GM18508 (cell line): ENCODE data around the gene SASS6.

ENCODE experiments used
- ATAC-seq: cut with Tn5 transposase; IDR thresholded peaks from one replicate; pipeline ENCODE4 v1.9.1; 2021; ENCODE audit warnings: moderate number of reproducible peaks; ENCODE audit not compliant: insufficient read depth, unreplicated experiment

The SASS6 gene

DNA sequence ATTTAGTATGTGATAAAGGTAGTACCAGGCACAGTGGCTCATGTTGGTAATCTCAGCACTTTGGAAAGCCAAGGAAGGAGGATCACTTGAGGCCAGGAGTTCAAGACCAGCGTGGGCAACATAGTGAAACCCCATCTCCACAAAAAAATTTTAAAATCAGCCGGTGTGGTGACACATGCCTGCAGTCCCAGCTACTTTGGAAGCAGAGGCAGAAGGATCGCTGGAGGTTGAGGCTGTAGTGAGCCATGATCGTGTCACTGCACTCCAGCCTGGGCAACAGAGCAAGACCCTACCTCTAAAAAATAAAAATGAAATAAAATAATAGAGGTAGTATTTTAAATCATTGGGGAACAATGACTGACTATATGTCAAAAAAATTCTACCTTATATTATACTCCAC lies 17.2 kb downstream of the SASS6 start:
- ATAC-seq = no peak

GRCh38 chr1:100109554-100110066 lies 23.1 kb downstream of the SASS6 start:
- ATAC-seq = no peak

DNA sequence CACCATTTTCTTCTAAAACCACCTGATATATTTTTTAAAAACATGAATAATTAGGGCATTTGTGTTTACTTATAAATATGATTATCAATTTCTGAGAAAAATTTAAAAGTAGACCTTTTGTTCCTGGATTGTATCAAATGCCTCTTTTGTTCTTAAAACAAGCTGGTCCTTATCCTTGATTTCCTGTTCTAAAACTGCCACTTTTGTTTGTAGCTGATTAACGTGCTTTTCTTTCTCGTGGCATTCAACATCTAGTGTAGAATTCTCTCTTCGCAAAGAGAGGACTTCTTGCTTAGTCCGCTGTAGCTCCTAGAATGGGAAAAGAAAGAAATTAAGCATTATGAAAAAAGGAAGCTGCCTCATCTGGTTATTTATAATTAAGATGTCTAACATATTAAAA lies 25.0 kb downstream of the SASS6 start:
- ATAC-seq = no peak

- ATAC-seq = no peak
Observed at GRCh38 chr1:100101564-100101963, 31.2 kb downstream of the SASS6 start.

DNA sequence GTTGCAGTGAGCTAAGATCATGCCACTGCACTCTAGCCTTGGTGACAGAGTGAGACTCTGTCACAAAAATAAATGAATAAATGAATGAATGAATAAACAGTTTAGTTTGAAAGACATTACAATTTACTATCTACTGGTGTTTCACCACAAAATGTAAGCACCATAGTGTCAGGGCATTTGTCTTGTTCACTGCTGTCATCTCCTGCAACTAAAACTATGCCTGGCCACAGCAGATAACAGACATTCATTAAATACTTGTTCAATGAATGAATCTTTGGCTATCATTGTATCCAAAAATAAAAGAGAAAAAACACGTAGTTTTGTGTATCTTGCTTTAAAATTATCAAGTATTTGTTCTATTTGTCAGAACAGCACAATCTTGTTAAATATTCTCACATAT lies 32.5 kb downstream of the SASS6 start:
- ATAC-seq = no peak

DNA sequence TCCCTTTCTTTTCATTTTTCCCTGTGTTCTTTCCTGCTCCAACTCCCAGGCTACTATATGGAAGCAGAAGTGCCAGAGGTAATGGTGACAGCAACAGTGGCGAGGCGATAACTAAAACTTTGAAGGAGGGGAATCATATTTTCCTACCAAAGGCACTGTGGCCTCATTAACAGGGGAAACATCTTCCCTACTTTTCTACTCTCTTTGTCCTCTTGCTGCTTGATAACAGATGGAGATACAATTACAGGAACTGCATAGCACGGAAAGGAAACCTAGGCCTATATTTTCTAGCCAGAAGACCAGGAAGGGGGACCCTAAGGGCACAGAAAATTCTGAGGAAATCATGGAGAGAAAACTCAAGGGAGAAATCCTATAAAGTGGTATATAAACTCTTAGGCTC lies 42.3 kb downstream of the SASS6 start:
- no peak for ATAC-seq

DNA sequence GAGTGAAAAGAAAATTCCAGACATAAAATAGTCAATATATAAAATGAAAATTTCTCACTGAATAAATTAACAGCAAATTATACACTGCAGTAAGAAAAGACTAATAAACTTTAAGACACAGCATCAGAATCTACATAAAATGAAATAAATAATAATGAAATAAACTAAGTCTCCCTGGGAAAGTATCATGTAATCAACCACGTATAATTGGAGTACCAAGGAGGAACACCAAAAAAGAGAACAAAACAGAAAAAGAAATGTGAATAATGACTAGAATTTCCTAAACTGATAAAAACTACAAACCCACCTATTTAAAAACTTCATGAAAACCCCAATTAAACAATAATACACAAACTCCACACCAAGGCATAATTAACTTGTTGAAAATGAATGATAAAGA lies 43.6 kb downstream of the SASS6 start:
- no peak for ATAC-seq

DNA sequence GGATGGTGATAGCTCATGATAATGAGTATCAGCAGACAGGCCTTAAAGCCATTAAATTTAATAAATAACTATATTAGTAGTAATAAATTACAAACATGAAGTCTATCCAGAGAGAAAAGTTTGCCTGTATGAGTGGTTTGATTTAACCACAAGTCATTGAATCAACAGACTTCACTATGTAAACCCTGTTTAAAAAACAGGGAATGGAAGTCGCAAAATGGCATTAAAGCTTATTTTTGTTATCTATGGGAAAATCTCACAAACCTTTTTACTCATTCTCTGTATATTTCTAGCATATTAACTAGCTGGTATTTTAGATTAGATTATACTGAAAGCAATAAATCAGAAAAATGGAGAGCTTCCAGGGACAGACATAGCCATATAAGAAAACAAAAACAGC lies 45.3 kb downstream of the SASS6 start:
- no peak for ATAC-seq

DNA sequence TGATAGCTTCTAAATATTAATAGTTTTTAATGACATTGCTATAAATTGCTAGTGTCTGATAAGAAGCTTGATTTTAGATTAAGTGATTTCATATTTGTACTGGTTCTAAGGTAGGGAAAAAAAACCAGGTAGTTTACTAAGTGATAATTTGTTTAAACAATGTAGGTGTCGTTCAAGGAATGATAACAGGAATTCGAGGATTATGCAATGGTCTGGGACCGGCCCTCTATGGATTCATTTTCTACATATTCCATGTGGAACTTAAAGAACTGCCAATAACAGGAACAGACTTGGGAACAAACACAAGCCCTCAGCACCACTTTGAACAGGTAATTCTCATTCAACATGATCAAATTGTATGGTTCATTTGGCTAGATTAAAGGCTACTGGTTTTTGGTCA lies 52.4 kb downstream of the SASS6 start:
- no peak for ATAC-seq

- peak; percentile 35 for ATAC-seq
Observed at GRCh38 chr1:100077531-100077930, 55.2 kb downstream of the SASS6 start.

DNA sequence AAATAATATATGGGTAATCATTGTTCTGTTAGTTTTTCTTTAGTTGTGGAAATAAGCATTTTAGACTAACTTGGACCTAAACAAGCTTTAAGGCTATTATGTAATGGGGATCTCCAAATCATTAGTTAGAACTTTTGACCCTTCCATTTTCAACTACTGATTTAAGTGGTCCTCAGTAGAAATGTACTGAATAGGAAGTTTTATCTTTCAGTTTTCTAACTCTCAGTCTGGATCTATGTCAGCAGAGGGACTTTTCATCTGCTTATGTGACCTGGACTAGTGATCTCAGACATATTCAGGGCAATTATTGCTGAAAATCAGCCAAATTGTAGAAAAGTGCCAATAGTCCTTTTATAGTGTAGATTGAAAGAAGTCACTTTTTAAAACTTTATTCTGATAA lies 56.0 kb downstream of the SASS6 start:
- ATAC-seq = peak; percentile 71

GRCh38 chr1:100076319-100076718 lies 56.4 kb downstream of the SASS6 start:
- peak; percentile 1 for ATAC-seq

- ATAC-seq = peak; percentile 28
Observed at GRCh38 chr1:100075773-100076172, 57.0 kb downstream of the SASS6 start.

DNA sequence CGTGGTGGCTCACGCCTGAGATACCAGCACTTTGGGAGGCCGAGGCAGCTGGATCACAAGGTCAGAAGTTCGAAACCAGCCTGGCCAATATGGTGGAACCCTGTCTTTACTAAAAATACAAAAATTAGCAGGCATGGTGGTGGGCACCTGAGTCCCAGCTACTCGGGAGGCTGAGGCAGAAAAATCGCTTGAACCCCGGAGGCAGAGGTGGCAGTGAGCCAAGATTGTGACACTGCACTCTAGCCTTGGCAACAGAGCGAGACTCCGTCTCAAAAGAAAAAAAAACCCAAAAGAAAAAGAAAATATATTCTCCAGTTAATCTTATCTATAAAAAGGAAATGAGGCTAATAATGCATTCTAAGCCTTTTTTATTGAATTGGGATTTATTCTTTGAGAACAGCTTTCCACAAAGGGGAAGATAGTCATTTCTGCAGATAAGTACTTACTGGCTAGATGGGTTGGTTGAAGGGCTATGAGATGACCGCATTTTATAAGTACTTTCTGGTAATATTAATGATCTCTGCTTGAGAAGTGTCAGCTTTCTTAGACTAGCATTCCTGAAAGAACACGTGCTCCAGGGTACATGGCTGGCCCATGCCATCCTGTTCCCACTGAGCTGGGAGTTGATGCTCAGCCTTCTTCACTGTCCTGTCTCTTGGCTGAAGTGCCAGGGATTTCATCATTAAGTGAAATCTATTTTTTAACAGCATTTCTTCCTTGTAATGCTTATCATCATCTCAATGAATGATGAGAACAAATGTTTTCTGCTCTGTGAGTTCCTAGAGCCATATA lies 57.9 kb downstream of the SASS6 start:
- ATAC-seq = no peak

- no peak for ATAC-seq
Observed at GRCh38 chr1:100073531-100073930, 59.2 kb downstream of the SASS6 start.

DNA sequence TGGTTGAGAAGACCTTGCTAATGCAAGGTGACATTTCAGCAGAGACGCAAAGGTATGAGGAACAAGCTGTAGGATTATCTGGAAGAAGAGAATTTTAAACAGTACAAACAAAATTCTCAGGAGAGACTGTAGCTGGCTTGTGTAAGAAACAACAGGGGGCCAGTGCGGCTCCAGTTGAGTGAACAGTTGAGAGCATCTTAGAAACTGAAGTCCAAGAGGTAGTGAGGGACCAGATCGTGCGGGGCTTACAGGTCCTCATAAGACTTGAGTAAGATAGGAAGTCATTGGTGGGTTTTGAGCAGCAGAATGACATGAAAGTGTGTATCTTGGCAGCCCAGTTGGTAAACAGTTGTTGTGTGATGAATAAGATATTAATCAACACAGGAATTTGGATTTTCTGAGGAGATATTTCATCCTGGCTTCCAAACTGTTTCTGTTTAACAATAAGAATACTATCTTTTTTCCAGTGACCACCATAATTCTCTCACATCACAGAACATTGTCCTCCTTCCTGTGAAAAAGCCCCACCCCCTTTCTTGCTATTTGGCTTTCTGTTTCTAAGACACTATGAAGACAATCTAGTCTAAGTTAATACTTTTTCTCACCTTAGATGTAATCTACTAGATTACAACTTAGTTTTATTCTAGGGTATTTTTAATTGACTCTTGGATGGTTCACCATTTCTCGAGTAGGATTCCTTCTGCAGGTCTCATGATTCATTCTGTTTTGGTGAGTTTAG lies 62.4 kb downstream of the SASS6 start:
- ATAC-seq = no peak

DNA sequence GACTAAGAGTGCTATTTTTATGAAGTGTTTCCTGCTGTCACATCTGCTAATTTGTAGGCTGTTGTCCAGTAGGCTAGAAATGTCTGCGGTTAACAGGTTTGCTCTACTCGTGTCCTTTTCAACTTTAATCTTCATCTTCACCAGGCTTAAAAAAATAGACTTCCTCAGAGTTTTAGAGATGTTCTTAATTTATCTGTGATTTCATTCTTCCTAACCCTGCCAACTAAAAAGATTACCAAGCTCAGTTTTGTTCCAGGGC lies 66.8 kb downstream of the SASS6 start:
- ATAC-seq = no peak

- no peak for ATAC-seq
Observed at GRCh38 chr1:100065183-100065968, 67.4 kb downstream of the SASS6 start.

DNA sequence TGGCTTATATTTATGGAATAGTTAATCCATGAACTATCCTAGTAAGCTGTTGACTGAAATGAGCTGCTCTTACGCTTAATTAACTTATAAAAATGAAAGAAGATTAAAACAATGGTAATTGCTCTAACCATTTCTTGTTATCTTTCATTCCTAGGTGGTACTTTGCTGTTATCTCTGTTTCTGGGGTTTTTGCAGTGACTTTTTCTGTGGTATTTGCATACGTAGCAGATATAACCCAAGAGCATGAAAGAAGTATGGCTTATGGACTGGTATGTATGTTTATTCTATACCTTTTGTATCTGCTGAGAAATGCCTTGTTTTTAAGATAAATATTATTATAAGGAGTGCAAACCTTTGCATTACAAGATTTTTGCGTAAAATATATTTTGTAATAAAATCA lies 71.0 kb downstream of the SASS6 start:
- no peak for ATAC-seq

DNA sequence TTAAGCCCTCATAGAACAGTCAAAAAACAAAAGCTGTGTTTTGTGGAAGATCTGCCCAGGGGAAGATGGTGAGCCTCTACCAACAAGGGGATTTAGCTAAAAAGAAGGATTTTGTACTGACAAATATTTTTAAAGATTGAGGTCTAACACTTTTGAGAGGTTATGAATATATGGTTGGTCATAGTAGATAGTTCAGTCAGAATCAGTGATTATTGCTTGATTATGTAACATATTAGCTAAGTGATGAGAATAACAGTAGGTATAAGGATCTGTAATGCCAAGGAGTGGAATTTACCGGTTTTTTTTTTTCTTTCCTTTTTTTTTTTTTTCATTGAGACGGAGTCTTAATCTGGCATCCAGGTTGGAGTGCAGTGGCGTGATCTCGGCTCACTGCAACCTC lies 79.0 kb downstream of the SASS6 start:
- ATAC-seq = no peak

DNA sequence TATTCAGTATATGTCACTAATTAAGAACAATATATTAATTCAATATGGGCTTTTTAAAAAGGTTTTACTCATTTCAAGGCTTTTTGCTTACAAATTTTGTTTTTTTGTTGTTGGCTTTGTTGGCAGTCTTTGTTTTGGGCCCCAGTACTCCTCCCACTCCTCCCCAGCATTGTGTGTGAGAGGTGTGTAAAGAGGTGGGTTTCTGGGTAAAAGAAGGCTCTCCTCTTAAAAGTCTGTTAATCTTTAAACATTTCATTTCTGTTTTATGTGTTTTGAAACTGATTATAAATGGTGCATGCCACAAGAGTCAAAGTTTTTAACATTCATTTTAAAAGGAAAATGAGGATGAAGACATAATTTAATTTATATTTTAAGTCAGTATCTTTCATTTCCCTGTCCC lies 79.6 kb downstream of the SASS6 start:
- ATAC-seq = no peak
